HepG2 (cell line): Measurements from ENCODE around the gene FBXO41.

ENCODE experiments used
- CTCF ChIP-seq: sonication (generic); formaldehyde crosslinking; IDR thresholded peaks from 2 replicates; pipeline ENCODE4 v1.5.0; 2020; ENCODE audit warnings: mild to moderate bottlenecking, missing genetic modification reagents, moderate library complexity
- KDM3A ChIP-seq: IDR thresholded peaks from 2 replicates; pipeline ENCODE4 v1.6.1; 2018; ENCODE audit warnings: low read depth, missing compliant biosample characterization
- SPEN ChIP-seq: sonication (generic); formaldehyde crosslinking; IDR thresholded peaks from 2 replicates; pipeline ENCODE4 v1.5.1; 2020; ENCODE audit warnings: low read depth, mild to moderate bottlenecking, missing genetic modification reagents
- TBL1XR1 ChIP-seq: fragments of 150-350 bp; IDR thresholded peaks from 2 replicates; pipeline ENCODE4 v1.6.1; 2014; ENCODE audit warnings: borderline replicate concordance, low read length; ENCODE audit not compliant: partially characterized antibody
- ZNF644 ChIP-seq: IDR thresholded peaks from 2 replicates; pipeline ENCODE4 v1.6.1; 2016; ENCODE audit warnings: low read depth
- ZSCAN31 ChIP-seq: sonication (generic); formaldehyde crosslinking; IDR thresholded peaks from 2 replicates; pipeline ENCODE4 v1.5.0; 2020; ENCODE audit warnings: low read depth, mild to moderate bottlenecking, missing genetic modification reagents

GRCh38 chr2:73286134-73286655 lies 1.9 kb upstream of the FBXO41 start:
- TF ChIP-seq ZSCAN31 (CRISPR knock-in tag) (no peak), KDM3A (CRISPR knock-in tag) (no peak), ZNF644 (no peak), TBL1XR1 (no peak), SPEN (no peak), CTCF (CRISPR knock-in tag) (no peak)
